ENCODE data around the gene VWDE. TPM values are rescaled to one million over a fixed set of nuclear protein-coding genes. Genes with fewer than 3 reads are reported as not detected.

Gene VWDE
- polyA plus RNA-seq, 1 donor from 2014 or later, result 0.27 TPM

- H3F3A ChIP-seq (ENCODE audit: insufficient read depth, low read length, poor library complexity, severe bottlenecking), result no peaks in the 10 kb centered on the region
- no peaks in the 10 kb centered on the region for H3K79me2 ChIP-seq (replicated peaks; ENCODE audit: insufficient read depth, low read length)
- no peaks in the 10 kb centered on the region for H4K20me1 ChIP-seq (ENCODE audit: insufficient read depth)
- no peak for TF ChIP-seq EP300 (conservative IDR thresholded peaks at IDR 0.05; ENCODE audit: poor library complexity, severe bottlenecking)
- TF ChIP-seq POLR2AphosphoS5 (IDR thresholded peaks at IDR 0.05), result no peak
- TF ChIP-seq MXI1 (conservative IDR thresholded peaks at IDR 0.05; ENCODE audit: poor library complexity, severe bottlenecking), result no peak
- TF ChIP-seq REST (IDR thresholded peaks at IDR 0.05; ENCODE audit: borderline replicate concordance), result no peak
- no peak for TF ChIP-seq TAF1 (IDR thresholded peaks at IDR 0.05; ENCODE audit: low read depth)
- H3K27me3 ChIP-seq (ENCODE audit: insufficient read depth, low read depth, low read length), result no peaks in the 10 kb centered on the region
- H3K27ac ChIP-seq (ENCODE audit: low read length), result no peak overlapping the region
- H3K9me2 ChIP-seq (ENCODE audit: insufficient read depth, low read length), result no peaks in the 10 kb centered on the region
- H3K36me3 ChIP-seq (ENCODE audit: insufficient read depth, low read length), result no peaks in the 10 kb centered on the region
- no peak overlapping the region for H3K4me2 ChIP-seq (ENCODE audit: low read length)
- no peak overlapping the region for H2AFZ ChIP-seq (ENCODE audit: low read depth, low read length)
- H3K4me3 ChIP-seq (ENCODE audit: low read length), result no peak overlapping the region
- no peak overlapping the region for H3K9ac ChIP-seq (ENCODE audit: low read length)
- no peaks in the 10 kb centered on the region for H3K9me3 ChIP-seq (ENCODE audit: low read length)
Observed at GRCh38 chr7:12440229-12440628, 36.6 kb upstream of the VWDE start.

- no peak overlapping the region for H2AFZ ChIP-seq (ENCODE audit: low read depth, low read length)
- H3K4me2 ChIP-seq (ENCODE audit: low read length), result no peak overlapping the region
Observed at GRCh38 chr7:12436896-12437535, 33.4 kb upstream of the VWDE start.

More at GRCh38 chr7:12436896-12437535, 33.4 kb upstream of the VWDE start:
- H3K36me3 ChIP-seq (ENCODE audit: insufficient read depth, low read length), result no peaks in the 10 kb centered on the region
- TF ChIP-seq REST (IDR thresholded peaks at IDR 0.05; ENCODE audit: borderline replicate concordance) (no peak), EZH2 (IDR thresholded peaks at IDR 0.05; ENCODE audit: borderline replicate concordance, insufficient read depth, low read length, poor library complexity, severe bottlenecking) (no peak), POLR2AphosphoS5 (IDR thresholded peaks at IDR 0.05) (no peak), SMC3 (conservative IDR thresholded peaks at IDR 0.05; ENCODE audit: poor library complexity) (no peak), EP300 (conservative IDR thresholded peaks at IDR 0.05; ENCODE audit: poor library complexity, severe bottlenecking) (no peak)
- no peaks in the 10 kb centered on the region for H3K27me3 ChIP-seq (ENCODE audit: insufficient read depth, low read depth, low read length)
- no peaks in the 10 kb centered on the region for H3K9me3 ChIP-seq (ENCODE audit: low read length)
- H4K20me1 ChIP-seq (ENCODE audit: insufficient read depth), result no peaks in the 10 kb centered on the region
- no peaks in the 10 kb centered on the region for H3F3A ChIP-seq (ENCODE audit: insufficient read depth, low read length, poor library complexity, severe bottlenecking)
- H3K9me2 ChIP-seq (ENCODE audit: insufficient read depth, low read length), result no peaks in the 10 kb centered on the region
- no peak overlapping the region for H3K4me3 ChIP-seq (ENCODE audit: low read length)
- no peak overlapping the region for H3K27ac ChIP-seq (ENCODE audit: low read length)
- H3K9ac ChIP-seq (ENCODE audit: low read length), result no peak overlapping the region
- H3K79me2 ChIP-seq (replicated peaks; ENCODE audit: insufficient read depth, low read length), result no peaks in the 10 kb centered on the region

All from neural cell (in vitro differentiated cells).